A673 (cell line): Measurements from ENCODE around the gene PEAK3. TPM values are rescaled to one million over a fixed set of nuclear protein-coding genes. Genes with fewer than 3 reads are reported as not detected.

Experiments used
- BruUV-seq: library from RNA; stranded (reverse); fragments of 400-500 nt; replicated peaks from 2 replicates; lab custom pipeline; 2021; lab: Mats Ljungman, UMichigan
- CTCF ChIA-PET: fragments of 300-600 bp; sonication (Branson Sonifier 250); formaldehyde crosslinking; loops from one replicate; lab custom pipeline; 2022; ENCODE audit warnings: antibody characterized with exemption; lab: Charles Lee
- POLR2A ChIA-PET: fragments of 300-600 bp; sonication (Branson Sonifier 250); formaldehyde crosslinking; loops from one replicate; lab custom pipeline; 2022; ENCODE audit warnings: antibody characterized with exemption; ENCODE audit not compliant: low non-redundant PET; lab: Charles Lee
- DNase-seq: peaks from one replicate; pipeline ENCODE4 v3.0.0-alpha.2; 2015; ENCODE audit warnings: low spot score
- H3K27ac ChIP-seq: fragments of 200-600 bp; sonication (generic); 2 replicates; pipeline ENCODE4 v1.5.1; 2016; ENCODE audit warnings: mixed run types, low read depth, mild to moderate bottlenecking, mixed read lengths, antibody characterized with exemption, low read length; ENCODE audit not compliant: poor library complexity, severe bottlenecking
- H3K27me3 ChIP-seq: fragments of 200-600 bp; sonication (generic); replicated peaks from 2 replicates; pipeline ENCODE4 v1.6.1; 2017; ENCODE audit warnings: mixed run types, low read depth, mild to moderate bottlenecking, mixed read lengths, antibody characterized with exemption, low read length; ENCODE audit not compliant: insufficient read depth, poor library complexity
- H3K36me3 ChIP-seq: fragments of 200-600 bp; sonication (generic); 2 replicates; pipeline ENCODE4 v1.6.1; 2016; ENCODE audit warnings: mixed run types, mild to moderate bottlenecking, mixed read lengths, antibody characterized with exemption, low read length; ENCODE audit not compliant: insufficient read depth, poor library complexity, severe bottlenecking
- H3K4me1 ChIP-seq: fragments of 200-600 bp; sonication (generic); 2 replicates; pipeline ENCODE4 v1.6.1; 2017; ENCODE audit warnings: mixed run types, mild to moderate bottlenecking, mixed read lengths, antibody characterized with exemption, low read length; ENCODE audit not compliant: insufficient read depth, poor library complexity, severe bottlenecking
- H3K4me3 ChIP-seq: fragments of 200-600 bp; sonication (generic); 2 replicates; pipeline ENCODE4 v1.5.1; 2016; ENCODE audit warnings: low read depth, mixed run types, mild to moderate bottlenecking, mixed read lengths, low read length; ENCODE audit not compliant: poor library complexity, severe bottlenecking
- H3K9me3 ChIP-seq: fragments of 200-600 bp; sonication (generic); 2 replicates; pipeline ENCODE4 v1.6.1; 2016; ENCODE audit warnings: mixed run types, low read depth, mild to moderate bottlenecking, mixed read lengths, antibody characterized with exemption, low read length; ENCODE audit not compliant: poor library complexity, severe bottlenecking
- CTCF ChIP-seq: fragments of 300-800, 200-600 bp; sonication (generic); conservative IDR thresholded peaks from 2 replicates; pipeline ENCODE4 v1.5.1; 2017; ENCODE audit warnings: low read depth, mild to moderate bottlenecking, antibody characterized with exemption, low read length, moderate library complexity, mixed read lengths
- EZH2 ChIP-seq: fragments of 200-600 bp; sonication (generic); IDR thresholded peaks from 2 replicates; pipeline ENCODE4 v1.6.1; 2017; ENCODE audit warnings: borderline replicate concordance, low read depth, mild to moderate bottlenecking, mixed read lengths, antibody characterized with exemption, low read length; ENCODE audit not compliant: poor library complexity, severe bottlenecking
- intact Hi-C: fragments of 100-400 bp; cut with micrococcal nuclease; formaldehyde crosslinking; loops from one replicate; pipeline ENCODE4 v1.10.0; 2022; ENCODE audit not compliant: unreplicated experiment
- total RNA-seq: library from RNA; stranded (reverse); gene quantifications from 2 replicates; pipeline ENCODE4 v1.2.3, GENCODE V29; 2021

The PEAK3 gene
- total RNA-seq, 1 experiment from 2014 or later = not detected

GRCh38 chr19:2254064-2254872, 27.7 kb downstream of the PEAK3 start:
- no peak overlapping the region for H3K4me3 ChIP-seq
- H3K27me3 ChIP-seq = no peaks in the 10 kb centered on the region
- CTCF ChIA-PET = no interaction called here
- POLR2A ChIA-PET = interaction anchor here (0.6 kb wide), 2 partner anchors 81 to 96 kb away, joined by 4 to 7 read pairs; no protein-coding TSS in a partner anchor
- no peak for TF ChIP-seq EZH2
- no peak for TF ChIP-seq CTCF
- intact Hi-C loops = no loop called here
- DNase-seq = no peak
- no peak overlapping the region for H3K27ac ChIP-seq
- BruUV-seq = no TSS peak
- H3K4me1 ChIP-seq = no peaks in the 10 kb centered on the region
- H3K9me3 ChIP-seq = no peaks in the 10 kb centered on the region
- H3K36me3 ChIP-seq = no peaks in the 10 kb centered on the region

DNA sequence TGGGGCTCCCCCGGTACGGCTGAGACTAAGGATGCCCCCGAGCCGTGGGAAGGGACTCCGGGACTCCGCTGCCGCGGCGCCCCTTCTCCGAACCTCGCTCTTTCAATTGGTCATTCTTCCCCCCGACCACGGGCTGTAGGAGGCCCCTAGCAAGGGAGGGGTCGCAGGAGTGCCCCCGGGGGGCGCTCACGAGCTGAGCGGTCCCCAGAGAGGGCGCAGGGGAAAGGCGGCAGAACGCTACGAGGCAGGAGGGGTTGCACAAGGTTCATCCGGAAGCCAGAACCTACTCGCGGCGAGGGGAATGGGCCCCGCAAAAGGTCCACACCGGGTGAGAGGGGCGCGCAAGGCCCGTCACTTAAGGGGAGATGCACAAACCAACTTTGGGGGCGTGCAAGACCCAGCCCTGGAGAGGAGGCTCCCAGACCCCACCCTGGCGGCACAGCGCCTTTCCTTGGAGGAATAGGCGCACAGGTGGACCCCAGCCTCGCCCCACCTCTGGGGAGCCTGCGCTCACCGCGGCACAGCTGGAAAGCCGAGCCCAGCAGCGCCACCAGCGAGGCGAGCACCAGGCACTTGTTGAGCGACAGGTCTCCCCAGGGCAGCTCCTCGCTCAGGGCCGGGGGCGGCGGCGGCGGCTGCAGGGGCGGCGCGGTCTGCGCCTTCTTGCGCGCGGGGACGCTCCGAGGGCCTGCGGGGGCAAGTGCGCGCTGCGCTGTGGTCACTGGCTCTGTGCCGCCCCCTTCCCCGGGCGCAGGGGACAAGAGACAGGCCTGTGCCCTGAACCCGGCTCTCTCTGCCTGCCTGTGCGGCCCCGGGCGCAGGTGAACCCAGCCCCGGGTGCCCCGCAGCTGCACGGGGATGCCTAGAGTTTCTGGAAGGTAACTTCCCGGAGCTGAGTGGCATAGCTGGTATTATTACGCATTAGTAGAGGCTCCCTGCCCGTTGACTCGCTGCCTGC, 28.6 kb downstream of the PEAK3 start:
- BruUV-seq = no TSS peak
- H3K27me3 ChIP-seq = no peaks in the 10 kb centered on the region
- DNase-seq = no peak
- no peaks in the 10 kb centered on the region for H3K4me1 ChIP-seq
- H3K9me3 ChIP-seq = no peaks in the 10 kb centered on the region
- POLR2A ChIA-PET = interaction anchor here (0.6 kb wide), 2 partner anchors 80 to 95 kb away, joined by 4 to 7 read pairs; no protein-coding TSS in a partner anchor
- no peak overlapping the region for H3K4me3 ChIP-seq
- TF ChIP-seq CTCF (peak; percentile 48), EZH2 (no peak)
- H3K27ac ChIP-seq = no peak overlapping the region
- intact Hi-C loops = no loop called here
- H3K36me3 ChIP-seq = no peaks in the 10 kb centered on the region
- CTCF ChIA-PET = interaction anchor here (0.6 to 0.9 kb wide), 2 partner anchors 9 to 112 kb away, joined by 3 to 4 read pairs; no protein-coding TSS in a partner anchor

GRCh38 chr19:2252797-2253105, 29.2 kb downstream of the PEAK3 start:
- BruUV-seq = no TSS peak
- Histone ChIP-seq H3K4me1 (no peaks in the 10 kb centered on the region), H3K27me3 (no peaks in the 10 kb centered on the region), H3K27ac (no peak overlapping the region), H3K36me3 (peaks cover 2% of the 10 kb centered on the region), H3K9me3 (no peaks in the 10 kb centered on the region), H3K4me3 (no peak overlapping the region)
- ChIA-PET CTCF (interaction anchor here (0.9 kb wide), 1 partner anchor 9 kb away, joined by 4 read pairs; no protein-coding TSS in a partner anchor), POLR2A (no interaction called here)
- intact Hi-C loops = no loop called here
- no peak for TF ChIP-seq CTCF
- TF ChIP-seq EZH2 = no peak
- DNase-seq = no peak
